Thoracic aorta (tissue), 2 donors: ENCODE results near the gene ELK3. TPM values are rescaled to one million over a fixed set of nuclear protein-coding genes. Genes with fewer than 3 reads are reported as not detected.

ENCODE experiments used
- ATAC-seq: fragments of 150-250 bp; one replicate; pipeline ENCODE4 v1.8.0; 2017; ENCODE audit warnings: low read depth; ENCODE audit not compliant: insufficient number of reproducible peaks, low FRiP score
- DNase-seq: peaks from one replicate; pipeline ENCODE4 v3.0.0-alpha.2; 2020; ENCODE audit warnings: low spot score
- H3K27ac ChIP-seq, 2 donors: fragments of 200-600 bp; sonication (generic); 1 replicate in 1 of 2; 2 replicates in 1 of 2; pipeline ENCODE4 v1.5.1; 2016; ENCODE audit warnings: mild to moderate bottlenecking in 2 of 2, moderate library complexity in 2 of 2
- H3K27me3 ChIP-seq: fragments of 200-600 bp; sonication (generic); replicated peaks from 2 replicates; pipeline ENCODE4 v1.6.0; 2016; ENCODE audit warnings: mild to moderate bottlenecking; ENCODE audit not compliant: insufficient read depth
- H3K36me3 ChIP-seq: fragments of 200-600 bp; sonication (generic); one replicate; pipeline ENCODE4 v1.5.1; 2016
- H3K4me1 ChIP-seq, 2 donors: fragments of 200-600 bp; sonication (generic); 1 replicate in 1 of 2; 2 replicates in 1 of 2; pipeline versions ENCODE4 v1.5.1 to v1.6.0; 2016; ENCODE audit warnings: low read depth in 2 of 2, mild to moderate bottlenecking in 1 of 2; ENCODE audit not compliant: control insufficient read depth in 1 of 2
- H3K4me3 ChIP-seq: fragments of 200-600 bp; sonication (generic); 2 replicates; pipeline ENCODE4 v1.5.1; 2016; ENCODE audit warnings: mild to moderate bottlenecking
- H3K9me3 ChIP-seq: fragments of 200-600 bp; sonication (generic); 2 replicates; pipeline ENCODE4 v1.5.1; 2016
- total RNA-seq, 2 donors: library from RNA; depleted of rRNA; stranded (reverse); fragments of >200 nt; gene quantifications; one replicate each; pipeline versions ENCODE4 v1.1.0 to v1.2.3, GENCODE V29; 2016
- TF ChIP-seq, protein P1 (sequence below): fragments of 200-600 bp; sonication (generic); IDR thresholded peaks from one replicate; pipeline ENCODE4 v1.5.1; 2019; ENCODE audit warnings: antibody characterized with exemption

The ELK3 gene
- total RNA-seq, 2 donors from 2014 or later: 19.9 to 40.6 TPM

DNA sequence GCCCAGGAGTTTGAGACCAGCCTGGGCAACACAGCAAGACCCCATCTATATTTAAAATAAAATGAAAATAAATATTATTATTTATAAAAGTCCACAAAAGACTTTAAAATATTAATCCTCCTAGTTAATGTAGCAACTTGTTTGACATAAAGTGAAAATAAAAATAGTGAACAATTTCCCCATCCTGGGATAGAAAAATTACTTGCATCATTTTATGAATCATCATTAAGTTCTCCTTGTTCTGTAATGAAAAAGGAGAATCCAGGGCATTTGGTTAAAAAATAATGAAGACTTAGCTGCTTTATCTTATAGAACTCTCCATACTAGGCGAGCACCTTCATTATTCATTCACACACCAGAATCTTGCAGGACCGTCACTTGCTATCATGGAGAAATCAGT lies 66.1 kb downstream of the ELK3 start:
- Histone ChIP-seq H3K4me1 (peaks cover 8 to 28% of the 10 kb centered on the region in 2 donors), H3K4me3 (no peak overlapping the region), H3K9me3 (no peaks in the 10 kb centered on the region), H3K36me3 (no peaks in the 10 kb centered on the region), H3K27ac (no peak overlapping the region), H3K27me3 (no peaks in the 10 kb centered on the region)
- DNase-seq: no peak
- TF ChIP-seq, protein P1, sequence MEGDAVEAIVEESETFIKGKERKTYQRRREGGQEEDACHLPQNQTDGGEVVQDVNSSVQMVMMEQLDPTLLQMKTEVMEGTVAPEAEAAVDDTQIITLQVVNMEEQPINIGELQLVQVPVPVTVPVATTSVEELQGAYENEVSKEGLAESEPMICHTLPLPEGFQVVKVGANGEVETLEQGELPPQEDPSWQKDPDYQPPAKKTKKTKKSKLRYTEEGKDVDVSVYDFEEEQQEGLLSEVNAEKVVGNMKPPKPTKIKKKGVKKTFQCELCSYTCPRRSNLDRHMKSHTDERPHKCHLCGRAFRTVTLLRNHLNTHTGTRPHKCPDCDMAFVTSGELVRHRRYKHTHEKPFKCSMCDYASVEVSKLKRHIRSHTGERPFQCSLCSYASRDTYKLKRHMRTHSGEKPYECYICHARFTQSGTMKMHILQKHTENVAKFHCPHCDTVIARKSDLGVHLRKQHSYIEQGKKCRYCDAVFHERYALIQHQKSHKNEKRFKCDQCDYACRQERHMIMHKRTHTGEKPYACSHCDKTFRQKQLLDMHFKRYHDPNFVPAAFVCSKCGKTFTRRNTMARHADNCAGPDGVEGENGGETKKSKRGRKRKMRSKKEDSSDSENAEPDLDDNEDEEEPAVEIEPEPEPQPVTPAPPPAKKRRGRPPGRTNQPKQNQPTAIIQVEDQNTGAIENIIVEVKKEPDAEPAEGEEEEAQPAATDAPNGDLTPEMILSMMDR: no peak
- no peak for ATAC-seq

DNA sequence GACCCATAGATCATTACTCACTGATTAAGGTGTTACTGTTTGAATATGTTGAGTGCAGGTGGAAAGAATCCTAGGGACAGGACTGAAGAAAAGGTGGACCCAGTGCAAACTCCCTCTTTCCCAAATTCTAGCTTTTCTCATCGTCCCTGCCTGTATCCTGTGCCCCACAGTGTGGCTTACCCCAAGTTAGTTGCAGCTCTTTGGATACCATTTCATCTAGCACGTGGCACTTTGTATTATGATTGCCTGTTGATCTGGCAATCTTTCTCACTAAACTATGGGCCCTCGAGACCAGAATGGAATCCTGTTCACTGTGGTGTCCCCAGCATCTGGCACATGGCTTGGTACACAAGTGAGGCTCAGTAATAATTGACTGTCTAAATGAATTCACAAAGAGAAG lies 66.5 kb downstream of the ELK3 start:
- Histone ChIP-seq H3K4me3 (no peak overlapping the region), H3K4me1 (peaks cover 8 to 28% of the 10 kb centered on the region in 2 donors), H3K27ac (no peak overlapping the region), H3K36me3 (no peaks in the 10 kb centered on the region), H3K9me3 (no peaks in the 10 kb centered on the region), H3K27me3 (no peaks in the 10 kb centered on the region)
- DNase-seq (no peak), ATAC-seq (no peak)
- TF ChIP-seq, protein P1: no peak

DNA sequence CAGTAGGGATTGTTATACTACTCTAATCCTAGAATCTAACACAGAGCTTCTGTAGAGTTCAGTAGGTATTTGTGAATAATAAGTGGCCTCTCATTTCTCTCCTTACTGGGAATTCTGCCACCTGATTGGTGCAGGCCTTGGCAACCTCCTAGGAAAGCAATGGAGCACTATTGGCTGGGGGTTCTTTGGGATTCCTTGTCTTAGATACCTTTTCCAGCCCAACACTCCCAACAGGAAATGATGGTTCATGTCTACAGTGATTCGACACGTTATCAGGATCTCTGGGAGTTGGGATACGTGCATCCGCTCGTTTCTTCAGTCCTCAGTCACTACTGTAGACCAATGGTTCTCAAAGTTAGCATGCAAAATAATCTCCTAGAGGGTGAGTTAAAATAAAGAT lies 67.4 kb downstream of the ELK3 start:
- Histone ChIP-seq H3K27ac (no peak overlapping the region), H3K36me3 (no peaks in the 10 kb centered on the region), H3K4me1 (peaks cover 8 to 28% of the 10 kb centered on the region in 2 donors), H3K27me3 (no peaks in the 10 kb centered on the region), H3K4me3 (no peak overlapping the region), H3K9me3 (no peaks in the 10 kb centered on the region)
- TF ChIP-seq, protein P1: no peak
- no peak for ATAC-seq
- no peak for DNase-seq

- TF ChIP-seq, protein P1: no peak
- H3K4me3 ChIP-seq: no peak overlapping the region
- no peaks in the 10 kb centered on the region for H3K9me3 ChIP-seq
- no peak overlapping the region for H3K27ac ChIP-seq
- H3K36me3 ChIP-seq: no peaks in the 10 kb centered on the region
- no peak for ATAC-seq
- peaks cover 1 to 13% of the 10 kb centered on the region in 2 donors for H3K4me1 ChIP-seq
- no peak for DNase-seq
- H3K27me3 ChIP-seq: no peaks in the 10 kb centered on the region
Observed at GRCh38 chr12:96263449-96263902, 69.3 kb downstream of the ELK3 start.

GRCh38 chr12:96265400-96265799 lies 71.2 kb downstream of the ELK3 start:
- Histone ChIP-seq H3K27me3 (no peaks in the 10 kb centered on the region), H3K9me3 (no peaks in the 10 kb centered on the region), H3K27ac (no peak overlapping the region), H3K4me3 (no peak overlapping the region), H3K4me1 (peaks cover 0 to 7% of the 10 kb centered on the region in 2 donors), H3K36me3 (no peaks in the 10 kb centered on the region)
- TF ChIP-seq, protein P1: no peak
- no peak for DNase-seq
- ATAC-seq: no peak
